Fibroblast of mammary gland (primary cell): Measurements from ENCODE around the gene PRKACA.
A peak's percentile ranks its signal among the peaks of the same experiment; 100 is the strongest.

Experiments used
- DNase-seq: peaks from one replicate; pipeline ENCODE4 v3.0.0-alpha.2; 2010; ENCODE audit warnings: low read depth
- H3K4me3 ChIP-seq: 2 replicates; pipeline ENCODE4 v1.5.1; 2011; ENCODE audit warnings: low read depth, mild to moderate bottlenecking, low read length, moderate library complexity; ENCODE audit not compliant: control insufficient read depth
- CTCF ChIP-seq: conservative IDR thresholded peaks from 2 replicates; pipeline ENCODE4 v1.5.1; 2011; ENCODE audit warnings: low read depth, low read length, inconsistent platforms; ENCODE audit not compliant: control insufficient read depth, insufficient read depth

The PRKACA gene

DNA sequence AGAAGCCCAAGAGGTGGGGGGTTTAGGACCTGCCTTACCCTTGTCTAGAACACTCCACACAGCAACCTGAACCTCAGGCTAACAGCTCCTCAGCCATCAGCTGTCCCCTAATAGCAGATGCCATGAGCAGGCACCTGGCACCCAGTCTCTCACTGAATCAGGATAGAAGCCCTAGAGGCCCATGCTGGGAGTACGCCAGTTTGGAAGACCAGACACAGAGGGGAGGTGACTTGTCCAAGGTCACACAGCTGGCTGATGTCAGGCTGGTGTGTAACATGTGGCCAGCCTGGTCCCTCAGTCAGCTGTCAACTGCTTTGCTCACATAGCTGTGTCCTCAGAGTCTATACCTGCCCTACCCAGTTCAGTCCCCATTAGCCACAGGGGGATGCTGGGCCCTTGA lies 14.3 kb downstream of the PRKACA start:
- no peak for TF ChIP-seq CTCF
- DNase-seq: no peak
- no peak overlapping the region for H3K4me3 ChIP-seq

DNA sequence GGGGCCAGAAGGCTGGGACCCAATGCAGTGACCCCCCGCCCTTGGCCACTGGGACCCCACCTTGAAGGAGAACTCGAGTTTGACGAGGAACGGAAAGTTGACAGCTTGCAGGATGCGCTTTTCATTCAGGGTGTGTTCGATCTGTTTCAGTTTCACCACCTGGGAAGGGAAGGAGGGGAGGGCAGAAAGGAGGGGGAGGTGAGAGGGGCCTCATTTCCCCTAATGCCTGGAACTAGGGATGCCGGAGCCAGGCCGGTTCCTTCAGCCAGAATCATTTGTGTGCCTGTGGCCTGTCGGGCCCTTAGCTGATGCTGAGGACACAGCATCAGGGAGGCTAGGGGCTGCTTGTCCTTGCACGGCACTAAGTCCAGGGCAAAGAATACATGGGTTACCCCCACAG lies 14.8 kb downstream of the PRKACA start:
- no peak overlapping the region for H3K4me3 ChIP-seq
- TF ChIP-seq CTCF: no peak
- no peak for DNase-seq

DNA sequence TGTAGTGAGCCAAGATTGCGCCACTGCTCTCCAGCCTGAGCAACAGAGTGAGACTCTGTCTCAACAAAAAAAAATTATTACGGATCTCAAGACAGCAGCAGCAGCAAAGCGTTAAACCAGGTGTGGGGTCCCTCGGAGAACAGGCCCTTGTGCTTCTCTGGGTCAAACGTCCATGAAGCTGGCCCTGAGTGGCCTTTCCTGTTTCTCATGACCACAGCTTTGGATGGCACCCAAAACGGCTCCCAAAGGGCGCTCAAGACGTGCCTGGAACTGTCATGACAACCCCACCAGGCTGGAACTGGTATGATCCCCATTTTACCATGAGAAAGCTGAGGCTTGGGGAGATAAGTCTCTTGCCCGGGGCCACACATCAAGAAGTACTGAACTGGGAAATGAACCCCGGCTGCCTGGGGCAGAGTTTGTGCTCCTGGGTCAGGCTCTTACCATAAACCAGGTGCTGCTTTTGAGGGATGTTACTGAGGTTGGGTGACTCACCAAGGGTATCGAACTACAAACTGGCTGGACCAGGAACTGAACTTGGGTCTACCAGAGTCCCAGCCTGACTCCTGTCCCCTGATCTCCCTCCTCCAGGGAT lies 15.4 kb downstream of the PRKACA start:
- no peak overlapping the region for H3K4me3 ChIP-seq
- TF ChIP-seq CTCF: no peak
- DNase-seq: peak; percentile 46

DNA sequence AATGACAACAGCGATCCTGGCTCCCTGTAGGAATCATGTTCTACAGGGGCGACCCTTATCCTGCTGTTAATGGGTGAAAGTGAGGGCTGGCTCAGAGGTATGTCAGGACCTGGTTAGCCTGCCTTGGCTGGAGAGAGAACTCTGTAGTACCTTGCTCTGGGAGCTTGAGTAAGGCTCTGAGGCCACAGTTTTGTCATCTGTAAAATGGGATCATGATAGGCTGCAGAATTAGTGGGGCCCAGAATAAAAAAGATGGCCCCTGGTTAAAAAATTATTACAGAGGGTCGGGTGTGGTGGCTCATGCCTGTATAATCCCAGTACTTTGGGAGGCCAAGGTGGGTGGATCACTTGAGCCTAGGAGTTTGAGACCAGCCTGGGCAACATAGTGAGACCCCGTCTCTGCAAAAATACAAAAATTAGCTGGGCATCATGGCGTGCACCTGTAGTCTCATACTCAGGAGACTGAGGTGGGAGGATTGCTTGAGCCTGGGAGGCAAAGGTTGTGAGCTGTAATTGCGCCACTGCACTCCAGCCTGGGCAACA lies 16.5 kb downstream of the PRKACA start:
- TF ChIP-seq CTCF: no peak
- DNase-seq: no peak
- no peak overlapping the region for H3K4me3 ChIP-seq

DNA sequence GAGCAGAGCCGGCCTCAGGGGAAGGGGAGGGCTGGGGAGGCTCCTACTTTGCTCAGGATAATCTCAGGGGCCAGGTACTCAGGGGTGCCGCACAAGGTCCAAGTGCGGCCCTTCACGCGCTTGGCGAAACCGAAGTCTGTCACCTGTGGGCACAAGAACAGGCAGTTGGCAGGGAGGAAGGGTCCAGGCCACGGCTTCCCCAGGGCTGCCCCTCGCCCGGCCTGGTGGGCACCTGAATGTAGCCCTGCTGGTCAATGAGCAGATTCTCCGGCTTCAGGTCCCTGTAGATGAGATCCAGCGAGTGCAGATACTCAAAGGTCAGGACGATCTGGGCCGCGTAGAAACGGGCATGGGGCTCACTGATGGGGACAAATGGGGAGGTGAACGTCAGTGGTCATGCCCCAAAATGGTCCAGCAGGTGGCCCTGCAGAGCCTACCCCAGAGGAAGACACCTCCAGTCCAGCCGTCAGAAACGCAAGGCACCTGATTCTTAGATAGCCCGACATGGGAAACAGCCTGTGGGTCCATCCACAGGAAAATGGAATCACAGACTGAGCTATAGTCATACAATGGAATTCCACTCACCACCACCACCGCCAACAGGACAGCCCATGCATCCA lies 19.9 kb downstream of the PRKACA start:
- peak; percentile 18 for TF ChIP-seq CTCF
- DNase-seq: no peak
- H3K4me3 ChIP-seq: no peak overlapping the region

DNA sequence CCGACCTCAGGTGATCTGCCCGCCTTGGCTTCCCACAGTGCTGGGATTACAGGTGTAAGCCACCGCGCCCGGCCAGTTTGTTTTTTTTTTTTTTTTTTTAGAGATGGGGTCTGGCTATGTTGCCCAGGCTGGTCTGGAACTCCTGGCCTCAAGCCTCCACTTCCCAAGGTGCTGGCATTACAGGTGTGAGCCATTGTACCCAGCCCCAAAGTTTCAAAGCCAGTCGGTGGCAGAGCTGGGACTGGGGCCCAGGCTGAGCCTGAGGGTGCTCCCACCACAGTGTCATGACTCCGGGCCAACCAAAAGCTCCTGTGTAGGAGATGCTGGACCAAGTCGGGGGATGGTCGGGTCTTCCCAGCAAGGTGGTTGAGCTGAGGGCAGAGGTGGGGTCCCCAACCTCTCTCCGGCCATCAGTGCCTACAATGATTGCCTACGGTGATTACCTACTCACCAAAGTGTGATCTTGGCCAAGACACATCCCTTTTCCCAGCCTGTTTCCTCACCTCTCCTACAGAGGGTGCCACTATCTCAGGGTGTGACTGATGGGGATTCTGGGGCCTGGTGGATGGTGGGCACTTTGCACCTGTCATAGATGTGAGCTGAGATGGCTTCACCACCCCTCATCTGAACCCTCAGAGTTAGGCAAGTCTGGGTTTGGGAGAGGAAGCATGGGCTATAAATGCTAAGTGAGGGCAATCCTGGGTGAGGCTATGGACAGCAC lies 21.1 kb downstream of the PRKACA start:
- no peak overlapping the region for H3K4me3 ChIP-seq
- no peak for DNase-seq

More for the DNA sequence above, 21.1 kb downstream of the PRKACA start:
- peak; percentile 8 for TF ChIP-seq CTCF
